PC-9 (cell line): Measurements from ENCODE around the gene USP10.

Source experiments
- CTCF ChIP-seq: fragments of 200-600 bp; sonication (generic); conservative IDR thresholded peaks from 2 replicates; pipeline ENCODE4 v1.6.1; 2017; ENCODE audit warnings: mixed run types, antibody characterized with exemption, mild to moderate bottlenecking, moderate library complexity
- EZH2 ChIP-seq: fragments of 200-600 bp; sonication (generic); IDR thresholded peaks from 2 replicates; pipeline ENCODE4 v1.8.0; 2017; ENCODE audit warnings: antibody characterized with exemption, low read depth

- TF ChIP-seq CTCF: no peak
- no peak for TF ChIP-seq EZH2
Measured at GRCh38 chr16:84780544-84781376, 81.0 kb downstream of the USP10 start.
